RWPE1 (cell line): ENCODE results near the gene ZNF668.
A peak's percentile ranks its signal among the peaks of the same experiment; 100 is the strongest.

Experiments
- CTCF ChIA-PET: fragments of 350-600 bp; sonication (Branson Sonifier 250); formaldehyde crosslinking; extraction: SDS; loops from one replicate; lab custom pipeline; 2021; lab: Yijun Ruan, JAX
- POLR2A ChIA-PET: fragments of 400-600 bp; formaldehyde crosslinking; extraction: SDS; loops from one replicate; lab custom pipeline; 2020; ENCODE audit warnings: antibody characterized with exemption; ENCODE audit not compliant: low non-redundant PET; lab: Yijun Ruan, JAX
- DNase-seq: peaks from one replicate; pipeline ENCODE4 v3.0.0; 2012; ENCODE audit warnings: low spot score
- H3K27ac ChIP-seq: fragments of 450-650 bp; 2 replicates; pipeline ENCODE4 v1.5.1; 2017
- CTCF ChIP-seq: fragments of 450-650 bp; conservative IDR thresholded peaks from 2 replicates; pipeline ENCODE4 v1.5.1; 2017; ENCODE audit warnings: low read depth, mild to moderate bottlenecking

Gene ZNF668

GRCh38 chr16:31099860-31100638 lies 26.0 kb upstream of the ZNF668 start:
- H3K27ac ChIP-seq, result peak overlapping the region; percentile 10; the same call in 1 of the 2 replicates
- TF ChIP-seq CTCF, result no peak
- DNase-seq, result no peak

GRCh38 chr16:31094424-31095120 lies 20.5 kb upstream of the ZNF668 start, which contains the start of gene VKORC1:
VKORC1 (minus strand) TSS chr16:31094797; CDS start chr16:31094729, 68 bp downstream.
- DNase-seq, result peak; percentile 91
- no peak for TF ChIP-seq CTCF
- ChIA-PET POLR2A (interaction anchor here (0.5 kb wide), 1 partner anchor 71 kb away, joined by 4 read pairs; no protein-coding TSS in a partner anchor), CTCF (interaction anchor here (0.6 to 1.7 kb wide), 3 partner anchors 23 to 109 kb away, joined by 3 to 8 read pairs (median 4); partner anchors contain the start of gene HSD3B7)
- peak within 1 kb of the TSS; percentile 97 for H3K27ac ChIP-seq

More at GRCh38 chr16:31099860-31100638, 26.0 kb upstream of the ZNF668 start:
- ChIA-PET POLR2A (no interaction called here), CTCF (interaction anchor here (0.6 to 0.7 kb wide), 3 partner anchors 20 to 255 kb away, joined by 3 to 5 read pairs (median 3); no protein-coding TSS in a partner anchor)

- CTCF ChIA-PET, result interaction anchor here (0.6 to 1.7 kb wide), 2 partner anchors 39 to 109 kb away, joined by 4 to 8 read pairs; partner anchors contain the start of gene HSD3B7
- no peak for DNase-seq
- no peak for TF ChIP-seq CTCF
- POLR2A ChIA-PET, result interaction anchor here (0.5 kb wide), 1 partner anchor 72 kb away, joined by 4 read pairs; no protein-coding TSS in a partner anchor
- peak overlapping the region; percentile 97 for H3K27ac ChIP-seq
Observed at GRCh38 chr16:31094088-31094423, 20.0 kb upstream of the ZNF668 start.

- DNase-seq, result peak; percentile 73
Observed at GRCh38 chr16:31093132-31093703, 19.2 kb upstream of the ZNF668 start.

GRCh38 chr16:31092330-31092729 lies 18.3 kb upstream of the ZNF668 start:
- no peak for DNase-seq
- CTCF ChIA-PET, result interaction anchor here (0.6 to 2.1 kb wide), 3 partner anchors 50 to 107 kb away, joined by 3 to 6 read pairs (median 4); partner anchors contain the start of gene HSD3B7
- H3K27ac ChIP-seq, result peak overlapping the region; percentile 97
- POLR2A ChIA-PET, result interaction anchor here (0.6 to 1.0 kb wide), 4 partner anchors 19 to 137 kb away, joined by 4 to 22 read pairs (median 6); partner anchors contain the start of genes FUS, ZNF646 and ZNF668
- TF ChIP-seq CTCF, result no peak

More at GRCh38 chr16:31093132-31093703, 19.2 kb upstream of the ZNF668 start:
- CTCF ChIA-PET, result interaction anchor here (0.6 to 2.1 kb wide), 3 partner anchors 49 to 151 kb away, joined by 3 to 8 read pairs (median 6); partner anchors contain the start of gene HSD3B7
- H3K27ac ChIP-seq, result peak overlapping the region; percentile 97
- no peak for TF ChIP-seq CTCF
- POLR2A ChIA-PET, result interaction anchor here (0.6 kb wide), 1 partner anchor 138 kb away, joined by 5 read pairs; no protein-coding TSS in a partner anchor
